GM12892 (cell line): ENCODE measurements around the gene LRRC61.
"Not testable (repeated sequence)": the region's sequence is repeated elsewhere in the genome, so short reads cannot be mapped to it uniquely, and the experiment has no call there.

Source experiments
- DNase-seq: peaks from one replicate; pipeline ENCODE4 v3.0.0; 2011; ENCODE audit not compliant: insufficient read length
- FAIRE-seq: peaks from 2 replicates; lab custom pipeline; 2011; peaks lifted over from hg19 to GRCh38; lab: Jason Lieb, UNC
- POLR2A ChIP-seq: IDR thresholded peaks from 2 replicates; pipeline ENCODE4 v1.6.1; 2011; ENCODE audit warnings: low read depth, low read length, control low read depth
- POLR2AphosphoS5 ChIP-seq: IDR thresholded peaks from 2 replicates; pipeline ENCODE4 v1.6.1; 2011; ENCODE audit warnings: low read depth, low read length, control low read depth
- TAF1 ChIP-seq: IDR thresholded peaks from 2 replicates; pipeline ENCODE4 v1.6.1; 2011; ENCODE audit warnings: low read depth, mild to moderate bottlenecking, control low read depth, low read length, borderline replicate concordance

Gene LRRC61

DNA sequence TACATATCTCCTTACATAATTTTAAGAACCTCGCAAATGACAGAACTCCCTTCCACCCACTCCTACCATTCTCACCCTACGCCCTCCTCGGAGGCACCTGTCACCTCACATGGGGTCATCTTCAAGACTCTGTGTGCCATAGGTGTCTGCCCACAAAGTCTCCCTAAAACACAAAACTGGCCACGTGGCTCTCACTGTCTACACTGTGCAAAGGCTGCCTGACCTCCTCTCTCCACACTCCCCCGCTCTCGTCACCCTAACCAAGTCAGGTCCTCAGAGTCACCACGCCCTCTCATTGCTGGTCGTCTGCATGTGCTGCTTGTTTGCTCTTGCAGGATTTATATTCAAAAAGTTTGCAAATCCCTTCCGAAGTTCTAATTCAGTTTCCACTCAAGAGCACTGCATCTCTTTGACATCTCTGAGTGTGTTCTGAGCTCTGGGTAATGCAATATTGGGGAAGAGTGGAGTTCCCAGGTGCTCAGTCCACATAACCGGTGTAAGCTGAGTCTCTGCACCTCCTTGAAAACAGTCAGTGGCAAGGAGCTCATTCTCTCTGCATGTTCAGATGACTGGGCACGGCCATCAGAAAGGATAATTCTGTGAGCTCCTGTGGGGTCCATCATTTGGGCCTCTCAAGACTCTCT, 17.8 kb upstream of the LRRC61 start:
- not testable (repeated sequence) for DNase-seq, FAIRE-seq

DNA sequence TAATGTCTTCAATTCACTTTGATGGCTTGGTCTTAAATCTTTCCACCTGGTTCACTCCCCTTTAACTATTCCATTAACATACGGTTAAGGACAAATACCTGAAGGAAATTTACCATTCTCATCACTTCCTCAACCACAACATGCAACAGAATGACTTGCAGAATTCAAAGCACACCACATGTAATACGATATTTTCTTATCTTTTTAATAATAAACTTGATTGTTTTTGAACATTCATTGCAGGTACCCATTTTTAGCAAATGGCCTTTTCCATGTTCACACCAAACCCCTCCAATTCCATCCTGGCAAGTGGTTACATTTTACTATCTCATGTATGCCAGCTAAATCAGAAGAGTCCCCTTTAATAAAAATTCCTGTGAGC, 17.3 kb upstream of the LRRC61 start:
- DNase-seq, FAIRE-seq: not testable (repeated sequence)

DNA sequence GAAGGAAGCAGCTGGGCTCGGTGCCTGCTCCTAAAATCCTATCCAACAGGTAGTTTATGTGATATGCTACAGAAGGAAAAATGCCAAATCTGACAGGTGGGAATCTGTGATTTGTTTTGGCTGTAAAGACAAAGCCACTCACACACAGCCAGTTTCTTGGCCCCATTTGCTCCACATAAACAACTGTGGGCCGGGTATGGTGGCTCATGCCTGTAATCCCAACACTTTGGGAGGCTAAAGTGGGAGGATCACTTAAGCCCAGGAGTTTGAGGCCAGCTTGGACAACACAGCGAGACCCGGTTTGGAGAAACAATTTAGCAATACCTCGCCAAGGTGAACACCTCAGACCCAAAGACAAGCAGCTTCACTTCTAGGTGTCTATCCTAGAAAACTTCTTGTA, 16.8 kb upstream of the LRRC61 start:
- not testable (repeated sequence) for FAIRE-seq, DNase-seq

DNA sequence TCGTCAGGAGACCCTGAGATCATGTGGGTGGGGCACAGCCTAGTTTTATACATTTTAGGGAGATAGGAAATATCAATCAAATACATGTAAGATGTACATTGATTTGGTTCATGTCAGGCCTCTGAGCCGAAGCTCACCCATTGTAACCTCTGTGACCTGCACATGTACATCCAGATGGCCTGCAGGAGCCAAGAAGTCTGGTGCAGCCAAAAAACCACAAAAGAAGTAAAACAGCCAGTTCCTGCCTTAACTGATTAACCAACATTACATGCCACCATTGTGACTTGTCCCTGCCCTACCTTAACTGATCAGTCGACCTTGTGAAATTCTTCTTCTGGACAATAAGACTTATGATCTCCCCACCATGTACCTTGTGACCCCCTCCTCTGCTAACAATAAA, 16.0 kb upstream of the LRRC61 start:
- no peak for TF ChIP-seq TAF1
- no peak for TF ChIP-seq POLR2AphosphoS5
- no peak for TF ChIP-seq POLR2A
- no peak for DNase-seq
- no peak for FAIRE-seq

DNA sequence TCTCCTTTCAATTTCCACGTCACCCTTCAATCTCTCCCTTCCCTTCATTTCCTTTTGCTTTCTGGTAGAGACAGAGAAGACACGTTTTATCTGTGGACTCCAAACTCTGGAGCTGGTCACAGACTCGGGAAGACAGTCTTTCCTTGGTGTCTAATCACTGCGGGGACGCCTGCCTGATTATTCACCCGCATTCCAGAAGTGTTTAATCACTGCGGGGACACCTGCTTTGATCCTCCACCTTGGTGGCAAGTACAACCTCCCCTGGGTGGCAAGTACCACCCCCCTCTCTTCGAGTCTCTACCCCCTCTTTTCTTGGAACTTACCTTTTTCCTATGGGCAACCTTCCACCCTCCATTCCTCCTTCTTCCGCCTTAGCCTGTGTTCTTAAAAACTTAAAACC, 15.3 kb upstream of the LRRC61 start:
- no peak for FAIRE-seq
- TF ChIP-seq POLR2A, result no peak
- DNase-seq, result no peak

DNA sequence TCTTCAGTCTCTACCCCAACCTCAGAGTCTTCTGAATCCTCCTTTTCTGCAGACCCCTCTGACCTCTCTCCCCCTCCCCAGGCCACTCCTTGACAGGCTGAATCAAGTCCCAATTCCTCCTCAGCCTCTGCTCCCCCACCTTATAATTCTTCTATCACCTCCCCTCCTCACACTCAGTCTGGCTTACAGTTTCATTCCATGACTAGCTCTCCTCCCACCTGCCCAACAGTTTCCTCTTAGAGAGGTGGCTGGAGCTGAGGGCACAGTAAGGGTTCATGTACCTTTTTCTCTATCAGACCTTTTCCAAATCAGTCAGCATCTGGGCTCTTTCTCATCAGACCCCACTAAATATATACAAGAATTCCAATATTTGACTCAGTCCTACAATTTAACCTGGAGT, 14.6 kb upstream of the LRRC61 start:
- DNase-seq (no peak), FAIRE-seq (no peak)
- TF ChIP-seq POLR2AphosphoS5 (no peak), POLR2A (no peak), TAF1 (no peak)

DNA sequence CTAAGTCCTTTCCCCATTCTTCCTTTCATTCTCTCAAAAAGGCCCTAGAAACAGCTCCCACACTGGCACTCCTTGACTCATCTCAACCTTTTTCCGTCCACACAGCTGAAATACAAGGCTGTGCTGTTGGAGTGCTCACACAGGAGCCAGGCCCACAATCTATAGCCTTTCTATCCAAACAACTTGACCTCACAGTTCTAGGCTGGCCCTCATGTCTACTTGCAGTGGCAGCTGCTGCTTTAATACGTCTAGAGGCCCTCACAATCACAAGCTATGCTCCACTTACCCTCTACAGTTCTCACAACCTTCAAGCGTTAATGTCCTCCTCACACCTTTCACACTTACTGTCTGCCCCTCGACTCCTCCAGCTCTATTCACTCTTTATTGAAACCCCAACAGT, 12.0 kb upstream of the LRRC61 start:
- no peak for TF ChIP-seq POLR2AphosphoS5
- TF ChIP-seq TAF1, result no peak
- no peak for TF ChIP-seq POLR2A
- FAIRE-seq (no peak), DNase-seq (no peak)

DNA sequence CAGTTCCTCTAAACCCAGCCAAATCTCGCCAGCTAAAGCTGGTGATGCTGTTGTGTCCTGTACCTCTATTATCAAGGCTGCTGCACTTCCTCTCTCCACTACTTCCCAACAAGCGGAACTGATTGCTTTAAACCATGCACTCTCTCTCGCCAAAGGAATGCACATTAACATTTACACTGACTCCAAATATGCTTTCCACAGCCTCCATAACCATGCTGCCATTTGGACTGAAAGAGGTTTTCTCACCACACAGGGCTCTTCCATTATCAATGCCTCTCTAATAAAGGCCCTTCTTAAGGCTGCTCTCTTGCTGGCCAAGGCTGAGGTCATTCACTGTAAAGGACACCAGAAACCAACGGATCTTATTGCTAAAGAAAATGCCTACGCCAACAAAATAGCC, 11.4 kb upstream of the LRRC61 start:
- FAIRE-seq, result no peak
- no peak for DNase-seq
- TF ChIP-seq TAF1 (no peak), POLR2AphosphoS5 (no peak), POLR2A (no peak)

DNA sequence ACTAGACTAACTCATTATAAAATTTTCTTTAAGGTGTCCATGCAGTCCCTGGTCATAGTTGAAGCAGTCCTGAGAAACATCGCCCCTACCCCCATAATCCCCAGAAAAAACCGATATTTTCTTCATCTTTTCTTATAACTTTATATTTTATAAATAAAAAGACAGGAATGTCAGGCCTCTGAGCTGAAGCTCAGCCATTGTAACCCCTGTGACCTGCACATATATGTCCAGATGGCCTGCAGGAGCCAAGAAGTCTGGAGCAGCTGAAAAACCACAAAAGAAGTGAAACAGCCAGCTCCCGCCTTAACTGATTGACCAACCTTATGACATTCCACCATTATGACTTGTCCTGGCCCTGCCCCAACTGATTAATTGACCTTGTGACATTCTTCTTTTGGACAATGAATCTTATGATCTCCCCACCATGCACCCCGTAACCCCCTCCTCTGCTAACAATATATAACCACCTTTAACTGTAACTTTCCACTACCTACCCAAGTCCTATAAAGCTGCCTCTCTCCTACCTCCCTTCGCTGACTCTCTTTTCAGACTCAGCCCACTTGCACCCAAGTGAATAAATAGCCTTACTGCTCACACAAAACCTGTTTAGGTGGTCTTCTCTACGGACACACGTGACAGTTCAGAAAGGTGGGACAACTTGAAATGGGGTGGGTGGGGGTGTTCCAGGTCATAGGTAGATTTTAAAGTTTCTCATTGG, 10.3 kb upstream of the LRRC61 start:
- not testable (repeated sequence) for DNase-seq, FAIRE-seq

DNA sequence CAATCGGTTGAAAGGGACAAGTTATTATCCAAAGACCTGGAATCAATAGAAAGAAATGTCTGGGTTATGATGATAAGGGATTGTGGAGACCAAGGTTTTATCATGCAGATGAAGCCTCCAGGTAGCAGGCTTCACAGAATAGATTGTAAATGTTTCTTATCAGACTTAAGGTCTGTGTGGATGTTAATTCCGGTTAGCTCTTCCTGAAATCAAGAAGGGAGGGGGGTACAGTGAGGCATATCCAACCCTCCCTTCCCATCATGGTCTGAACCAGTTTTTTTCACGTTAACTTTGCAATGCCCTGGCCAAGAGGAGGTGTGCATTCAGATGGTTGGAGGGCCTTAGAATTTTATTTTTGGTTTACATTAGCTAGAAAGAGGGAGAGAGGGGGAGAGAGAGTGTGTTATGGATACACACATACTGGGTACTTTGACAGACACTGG, 9.8 kb upstream of the LRRC61 start:
- TF ChIP-seq POLR2AphosphoS5 (no peak), POLR2A (no peak), TAF1 (no peak)
- no peak for DNase-seq
- no peak for FAIRE-seq

DNA sequence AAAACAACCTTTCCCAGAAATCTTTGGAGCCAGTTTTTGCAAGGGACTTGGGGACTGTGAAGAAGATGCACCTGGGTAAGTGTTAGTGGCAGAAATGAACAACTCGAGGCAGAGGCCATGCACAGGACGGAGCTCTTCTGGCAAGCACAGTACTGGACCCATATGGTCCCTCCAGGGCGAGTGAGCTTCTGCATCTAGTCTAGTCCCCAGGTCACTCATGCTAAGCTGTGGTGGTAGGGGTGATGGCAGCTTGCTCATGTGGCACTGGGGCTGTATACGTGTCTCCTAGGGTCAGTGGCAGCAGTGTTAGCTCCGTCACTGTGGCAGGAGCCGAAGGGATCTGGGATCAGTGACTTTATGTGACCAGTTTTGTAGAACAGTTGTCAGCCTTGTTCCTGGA, 9.3 kb upstream of the LRRC61 start:
- DNase-seq (no peak), FAIRE-seq (no peak)
- TF ChIP-seq TAF1 (no peak), POLR2A (no peak), POLR2AphosphoS5 (no peak)

DNA sequence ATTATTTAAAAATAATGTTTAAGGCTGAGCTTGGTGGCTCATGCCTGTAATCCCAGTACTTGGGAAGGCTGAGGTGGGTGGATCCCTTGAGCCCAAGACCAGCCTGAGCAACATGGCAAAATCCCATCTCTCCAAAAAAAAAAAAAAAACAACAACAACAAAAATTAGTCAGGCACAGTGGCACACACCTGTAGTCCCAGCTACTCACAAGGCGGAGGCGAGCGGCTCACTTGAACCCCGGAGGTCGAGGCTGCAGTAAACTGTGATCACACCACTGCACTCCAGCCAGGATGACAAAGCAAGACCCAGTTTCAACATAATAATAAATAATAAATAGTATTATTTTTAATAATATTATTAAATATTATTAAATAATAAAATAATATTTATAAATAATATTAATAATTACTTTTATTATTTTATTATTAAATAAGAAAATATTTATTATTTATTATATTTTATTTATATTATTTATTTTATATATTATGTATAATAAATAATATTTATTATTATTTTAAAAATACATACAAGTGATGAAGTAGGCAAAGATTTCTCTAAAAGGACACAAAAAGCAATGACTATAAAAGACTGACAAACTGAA, 8.4 kb upstream of the LRRC61 start:
- FAIRE-seq (no peak), DNase-seq (no peak)
- TF ChIP-seq POLR2A, result no peak
- TF ChIP-seq POLR2AphosphoS5, result no peak
- no peak for TF ChIP-seq TAF1

DNA sequence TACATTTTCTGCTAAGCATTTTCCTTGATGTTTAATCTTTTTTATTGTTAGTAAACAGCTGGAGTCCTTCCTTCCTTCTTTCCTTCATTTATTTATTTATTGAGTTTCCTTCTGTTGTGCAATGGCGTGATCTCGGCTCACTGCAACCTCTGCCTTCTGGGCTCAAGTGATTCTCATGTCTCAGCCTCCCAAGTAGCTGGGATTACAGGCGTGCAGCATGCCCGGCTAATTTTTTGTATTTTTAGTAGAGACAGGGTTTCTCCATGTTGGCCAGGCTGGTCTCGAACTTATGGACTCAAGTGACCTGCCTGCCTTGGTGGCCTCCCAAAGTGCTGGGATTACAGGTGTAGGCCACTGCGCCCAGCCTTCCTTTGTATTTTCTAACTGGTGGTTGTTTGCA, 6.2 kb upstream of the LRRC61 start:
- DNase-seq, FAIRE-seq: not testable (repeated sequence)
